ENCODE data around the gene IER2. TPM values are rescaled to one million over a fixed set of nuclear protein-coding genes. Genes with fewer than 3 reads are reported as not detected.

Gene IER2, protein sequence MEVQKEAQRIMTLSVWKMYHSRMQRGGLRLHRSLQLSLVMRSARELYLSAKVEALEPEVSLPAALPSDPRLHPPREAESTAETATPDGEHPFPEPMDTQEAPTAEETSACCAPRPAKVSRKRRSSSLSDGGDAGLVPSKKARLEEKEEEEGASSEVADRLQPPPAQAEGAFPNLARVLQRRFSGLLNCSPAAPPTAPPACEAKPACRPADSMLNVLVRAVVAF
- polyA plus RNA-seq (2013, experiment 1 of 4): 77.9 TPM
- 70.4 TPM for polyA plus RNA-seq (2013, experiment 2 of 4)
- 54.1 TPM for polyA plus RNA-seq (2013, experiment 3 of 4)
- polyA plus RNA-seq (2013, experiment 4 of 4): 54.6 TPM

DNA sequence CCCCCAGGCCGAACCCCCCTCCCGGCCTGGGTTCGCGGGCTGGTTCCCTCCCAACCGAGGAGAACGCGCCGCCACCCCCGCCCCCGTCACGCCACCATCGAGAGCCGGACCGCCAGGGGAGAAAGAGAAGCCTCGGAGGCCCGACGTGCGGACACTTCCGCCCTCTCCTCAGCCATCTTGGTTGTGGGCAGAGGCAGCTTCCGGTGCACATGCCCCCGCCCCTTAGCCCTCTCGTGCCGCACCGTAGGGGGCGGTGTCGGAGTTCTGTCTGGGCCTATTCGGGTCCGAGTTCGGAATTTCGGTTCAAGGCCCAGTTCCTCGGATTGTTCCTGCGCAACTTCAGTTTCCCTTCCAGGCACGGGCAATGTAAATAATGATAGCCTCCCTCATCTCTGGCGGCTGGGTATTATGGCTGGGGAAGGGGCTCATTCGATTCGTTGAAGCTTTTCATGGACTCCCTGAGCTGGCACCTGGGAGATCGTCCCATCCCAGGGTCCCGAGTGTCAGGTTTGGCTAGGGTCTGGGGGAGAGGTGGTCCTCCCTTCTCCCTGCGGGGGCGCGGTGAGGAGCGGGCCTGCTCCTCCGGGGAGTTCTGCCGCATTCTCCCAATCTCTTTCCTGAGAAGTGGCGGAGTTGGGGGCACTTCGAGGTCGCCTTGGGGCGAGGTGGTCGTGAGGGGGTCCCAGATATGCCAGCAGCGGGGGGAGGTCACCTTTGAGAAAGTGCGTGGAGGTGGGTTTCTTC lies at the start of gene IER2, which contains the start of gene STX10:
Gene IER2, plus strand, starts transcription at position 225 of the 744 bp plus-strand sequence. CDS start 2,776 bp downstream, outside the sequence.
Gene STX10, minus strand, starts transcription at position 189 of the 744 bp plus-strand sequence. CDS start 202 bp downstream, outside the sequence.
- WGBS, 2 experiments: 1% methylated on average over 50 to 51 of the region's 51 CpGs
- Histone ChIP-seq H3K4me1 (ENCODE audit: control insufficient read depth, insufficient read depth, low read length) (peaks cover 6% of the 10 kb centered on the region), H3K9me3 (ENCODE audit: control insufficient read depth, low read length) (no peaks in the 10 kb centered on the region), H3K36me3 (ENCODE audit: control insufficient read depth, insufficient read depth, low read length) (no peaks in the 10 kb centered on the region), H3K4me3 (ENCODE audit: insufficient read depth, low read depth, low read length) (peak within 1 kb of the TSS; percentile 89), H3K27ac (ENCODE audit: insufficient read depth, low read depth, low read length, poor library complexity, severe bottlenecking) (peak within 1 kb of the TSS; percentile 85), H3K27me3 (ENCODE audit: control insufficient read depth, insufficient read depth, low read length, poor library complexity, severe bottlenecking) (no peaks in the 10 kb centered on the region)

DNA sequence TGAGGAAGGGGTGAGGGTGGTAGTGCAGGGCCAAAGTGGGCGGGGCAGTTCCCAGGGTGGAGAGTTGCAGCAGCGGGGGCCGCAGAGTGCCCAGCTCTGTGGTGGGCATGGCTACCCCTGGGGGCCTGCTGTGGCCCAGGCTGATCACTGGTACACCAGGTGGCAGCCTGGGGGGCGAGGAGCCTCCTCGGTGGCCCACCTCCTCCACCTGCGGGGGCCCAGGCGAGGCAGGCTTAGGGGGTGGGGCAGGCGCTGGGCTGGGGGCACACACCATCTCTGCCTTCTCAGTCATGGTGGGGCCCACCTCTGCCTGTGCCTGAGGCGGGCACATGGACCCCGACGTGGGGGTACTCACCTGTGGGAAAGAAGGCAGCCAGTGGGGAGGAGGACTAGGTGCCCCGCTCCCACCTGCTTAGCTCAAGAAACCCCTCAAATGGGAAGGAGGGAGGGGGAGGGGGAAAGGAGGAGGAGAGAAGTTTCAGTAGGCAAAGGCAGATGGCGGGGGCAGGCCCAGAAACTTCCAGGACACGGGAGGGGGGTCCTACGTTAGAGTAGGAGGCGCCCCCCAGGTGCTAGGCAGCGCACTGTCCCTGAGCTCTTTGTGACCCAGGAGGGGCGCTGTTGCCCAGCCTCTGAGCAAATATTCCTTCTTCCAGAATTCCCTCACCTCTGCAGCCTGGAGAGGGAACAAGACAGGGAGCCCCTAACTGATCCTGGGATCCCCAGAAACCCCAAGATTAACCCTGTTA lies 49.2 kb upstream of the IER2 start:
- Histone ChIP-seq H3K9me3 (ENCODE audit: control insufficient read depth, low read length) (no peaks in the 10 kb centered on the region), H3K4me3 (ENCODE audit: insufficient read depth, low read depth, low read length) (no peak overlapping the region), H3K27me3 (ENCODE audit: control insufficient read depth, insufficient read depth, low read length, poor library complexity, severe bottlenecking) (peaks cover 74% of the 10 kb centered on the region), H3K27ac (ENCODE audit: insufficient read depth, low read depth, low read length, poor library complexity, severe bottlenecking) (no peak overlapping the region), H3K4me1 (ENCODE audit: control insufficient read depth, insufficient read depth, low read length) (no peaks in the 10 kb centered on the region), H3K36me3 (ENCODE audit: control insufficient read depth, insufficient read depth, low read length) (no peaks in the 10 kb centered on the region)
- WGBS, 2 experiments: 64 to 71% methylated on average over 18 of the region's 18 CpGs

GRCh38 chr19:13101590-13102415 lies 48.4 kb upstream of the IER2 start:
- 89 to 91% methylated on average over 7 of the region's 7 CpGs for WGBS, 2 experiments
- Histone ChIP-seq H3K4me3 (ENCODE audit: insufficient read depth, low read depth, low read length) (no peak overlapping the region), H3K27me3 (ENCODE audit: control insufficient read depth, insufficient read depth, low read length, poor library complexity, severe bottlenecking) (peaks cover 66% of the 10 kb centered on the region), H3K36me3 (ENCODE audit: control insufficient read depth, insufficient read depth, low read length) (no peaks in the 10 kb centered on the region), H3K9me3 (ENCODE audit: control insufficient read depth, low read length) (no peaks in the 10 kb centered on the region), H3K4me1 (ENCODE audit: control insufficient read depth, insufficient read depth, low read length) (no peaks in the 10 kb centered on the region), H3K27ac (ENCODE audit: insufficient read depth, low read depth, low read length, poor library complexity, severe bottlenecking) (no peak overlapping the region)

DNA sequence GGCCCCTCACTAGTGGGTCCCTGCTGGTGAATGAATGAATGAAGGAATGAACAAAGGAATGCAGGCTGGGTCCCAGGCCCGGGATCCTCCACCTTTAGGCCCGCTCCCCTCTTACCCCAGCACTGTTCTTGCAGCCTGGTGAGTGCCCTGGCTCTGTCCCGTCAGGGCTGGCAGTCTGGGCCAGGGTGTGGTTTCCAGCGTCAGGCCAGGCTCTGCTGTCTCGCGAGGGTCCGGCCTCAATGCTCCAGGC lies 47.9 kb upstream of the IER2 start:
- H3K27ac ChIP-seq (ENCODE audit: insufficient read depth, low read depth, low read length, poor library complexity, severe bottlenecking): no peak overlapping the region
- H3K9me3 ChIP-seq (ENCODE audit: control insufficient read depth, low read length): no peaks in the 10 kb centered on the region
- 31 to 35% methylated on average over 7 of the region's 7 CpGs for WGBS, 2 experiments
- no peak overlapping the region for H3K4me3 ChIP-seq (ENCODE audit: insufficient read depth, low read depth, low read length)
- no peaks in the 10 kb centered on the region for H3K4me1 ChIP-seq (ENCODE audit: control insufficient read depth, insufficient read depth, low read length)
- H3K36me3 ChIP-seq (ENCODE audit: control insufficient read depth, insufficient read depth, low read length): peaks cover 1% of the 10 kb centered on the region
- peaks cover 61% of the 10 kb centered on the region for H3K27me3 ChIP-seq (ENCODE audit: control insufficient read depth, insufficient read depth, low read length, poor library complexity, severe bottlenecking)

GRCh38 chr19:13102666-13103580 lies 47.3 kb upstream of the IER2 start, which contains the start of gene LYL1:
Gene LYL1 (minus strand): TSS chr19:13102858. CDS start chr19:13101171, 1,687 bp downstream.
- WGBS, 2 experiments: 13% methylated on average over 47 of the region's 47 CpGs
- H3K27ac ChIP-seq (ENCODE audit: insufficient read depth, low read depth, low read length, poor library complexity, severe bottlenecking): no peak within 1 kb of the TSS
- H3K27me3 ChIP-seq (ENCODE audit: control insufficient read depth, insufficient read depth, low read length, poor library complexity, severe bottlenecking): peaks cover 55% of the 10 kb centered on the region
- H3K4me1 ChIP-seq (ENCODE audit: control insufficient read depth, insufficient read depth, low read length): no peaks in the 10 kb centered on the region
- H3K9me3 ChIP-seq (ENCODE audit: control insufficient read depth, low read length): no peaks in the 10 kb centered on the region
- H3K36me3 ChIP-seq (ENCODE audit: control insufficient read depth, insufficient read depth, low read length): peaks cover 6% of the 10 kb centered on the region
- no peak within 1 kb of the TSS for H3K4me3 ChIP-seq (ENCODE audit: insufficient read depth, low read depth, low read length)

DNA sequence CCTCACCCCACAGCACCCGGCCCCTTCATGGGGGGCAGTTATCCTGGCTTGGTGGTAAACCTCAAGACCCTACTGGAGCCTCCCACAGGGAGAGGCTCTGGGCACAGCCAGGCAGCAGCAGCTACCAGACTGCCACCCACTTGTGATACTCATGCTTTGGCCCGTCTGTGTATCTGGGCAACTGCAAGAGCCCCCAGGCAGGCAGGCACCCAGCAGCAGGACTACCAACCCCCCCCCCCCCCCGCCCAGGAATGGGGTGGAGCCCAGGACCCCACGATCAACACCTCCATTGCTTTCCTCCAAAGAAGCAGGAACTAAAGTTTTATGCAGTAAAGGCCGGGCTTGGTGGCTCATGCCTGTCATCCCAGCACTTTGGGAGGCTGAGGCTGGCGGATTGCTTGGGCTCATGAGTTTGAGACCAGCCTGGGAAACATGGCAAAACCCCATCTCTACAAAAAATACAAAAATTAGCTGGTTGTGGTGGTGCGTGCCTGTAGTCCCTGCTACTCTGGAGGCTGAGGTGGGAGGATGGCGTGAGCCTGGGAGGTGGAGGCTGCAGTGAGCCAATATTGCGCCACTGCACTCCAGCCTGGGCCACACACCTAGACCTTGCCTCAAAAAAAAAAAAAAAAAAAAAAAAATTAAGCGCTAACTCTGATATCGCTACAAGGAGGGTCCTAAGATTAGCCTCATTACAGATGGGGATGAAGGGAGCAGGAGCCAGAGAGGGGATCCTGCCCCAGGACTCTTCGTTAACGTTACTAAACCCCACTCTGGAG lies 46.4 kb upstream of the IER2 start:
- no peaks in the 10 kb centered on the region for H3K9me3 ChIP-seq (ENCODE audit: control insufficient read depth, low read length)
- no peaks in the 10 kb centered on the region for H3K4me1 ChIP-seq (ENCODE audit: control insufficient read depth, insufficient read depth, low read length)
- peaks cover 46% of the 10 kb centered on the region for H3K27me3 ChIP-seq (ENCODE audit: control insufficient read depth, insufficient read depth, low read length, poor library complexity, severe bottlenecking)
- H3K27ac ChIP-seq (ENCODE audit: insufficient read depth, low read depth, low read length, poor library complexity, severe bottlenecking): no peak overlapping the region
- WGBS, 2 experiments: 90 to 91% methylated on average over 12 of the region's 13 CpGs
- H3K4me3 ChIP-seq (ENCODE audit: insufficient read depth, low read depth, low read length): no peak overlapping the region
- H3K36me3 ChIP-seq (ENCODE audit: control insufficient read depth, insufficient read depth, low read length): peaks cover 6% of the 10 kb centered on the region

DNA sequence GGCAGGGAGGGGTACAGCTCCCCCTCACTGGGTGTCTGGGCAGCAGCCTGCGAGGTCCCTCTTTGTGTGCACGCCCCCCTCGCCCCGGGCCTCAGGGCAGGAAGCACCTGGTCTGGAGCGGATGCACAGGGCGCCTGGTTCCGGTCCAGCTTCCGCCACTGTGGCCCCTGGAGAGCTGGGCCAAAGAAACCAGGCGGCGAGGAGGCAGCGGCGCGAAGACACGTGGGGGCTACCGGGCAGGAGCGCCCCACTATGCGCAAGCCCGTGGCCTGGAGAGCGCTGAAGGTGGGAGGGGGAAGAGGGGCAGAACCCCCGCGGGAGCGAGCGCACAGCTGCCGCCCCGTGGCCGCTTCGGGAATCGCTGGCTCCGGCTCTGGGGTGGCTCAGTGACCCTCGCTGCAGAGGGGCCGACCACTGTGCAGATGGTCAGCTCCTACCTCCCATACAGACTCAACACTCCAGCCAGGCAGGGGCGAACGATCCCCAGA lies 45.8 kb upstream of the IER2 start:
- no peak overlapping the region for H3K27ac ChIP-seq (ENCODE audit: insufficient read depth, low read depth, low read length, poor library complexity, severe bottlenecking)
- no peaks in the 10 kb centered on the region for H3K9me3 ChIP-seq (ENCODE audit: control insufficient read depth, low read length)
- WGBS, 2 experiments: 54 to 55% methylated on average over 33 of the region's 33 CpGs
- H3K4me3 ChIP-seq (ENCODE audit: insufficient read depth, low read depth, low read length): no peak overlapping the region
- peaks cover 40% of the 10 kb centered on the region for H3K27me3 ChIP-seq (ENCODE audit: control insufficient read depth, insufficient read depth, low read length, poor library complexity, severe bottlenecking)
- H3K36me3 ChIP-seq (ENCODE audit: control insufficient read depth, insufficient read depth, low read length): peaks cover 6% of the 10 kb centered on the region
- H3K4me1 ChIP-seq (ENCODE audit: control insufficient read depth, insufficient read depth, low read length): no peaks in the 10 kb centered on the region

DNA sequence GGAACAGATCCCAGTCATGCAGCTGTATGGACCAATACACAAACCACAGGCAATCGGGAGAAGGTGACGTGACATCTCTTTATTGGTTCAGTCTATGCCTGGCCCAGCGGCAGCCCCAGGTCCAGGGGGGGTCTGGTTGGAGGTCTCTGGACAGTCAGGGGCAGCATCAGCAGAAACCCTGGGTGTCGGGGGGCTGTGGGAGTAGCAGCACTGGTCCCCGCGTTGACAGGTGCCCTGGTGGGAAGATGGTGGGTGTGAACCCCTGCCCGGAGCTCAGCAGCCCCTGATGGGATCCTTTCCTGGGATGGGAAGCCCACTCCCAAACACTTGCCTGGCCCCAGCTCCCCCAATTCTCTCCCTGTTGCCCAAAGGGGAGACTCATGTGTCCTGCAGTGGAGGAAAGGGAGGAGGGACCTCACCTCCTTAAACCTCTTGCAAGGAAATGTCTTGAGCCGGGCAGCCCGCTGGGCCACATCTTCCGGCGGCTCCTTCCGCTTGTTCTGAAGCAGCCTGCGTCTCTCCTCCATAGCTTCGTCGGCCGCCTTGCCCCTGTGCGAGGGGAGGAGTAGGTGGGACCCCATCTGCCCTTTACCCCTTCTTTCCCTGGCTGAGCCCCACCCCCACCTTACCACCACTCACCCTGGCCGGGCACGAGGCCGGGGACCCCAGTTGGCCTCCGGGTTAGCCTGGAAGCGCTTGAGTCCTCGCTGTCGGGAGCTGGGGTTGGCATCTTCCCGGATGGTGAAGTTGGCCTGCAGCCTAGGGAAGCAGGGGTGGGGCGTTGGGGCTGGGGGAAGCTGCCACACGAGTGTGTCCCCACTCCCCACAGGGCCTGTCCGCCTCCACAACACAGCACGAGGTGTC lies 45.1 kb upstream of the IER2 start:
- no peaks in the 10 kb centered on the region for H3K9me3 ChIP-seq (ENCODE audit: control insufficient read depth, low read length)
- WGBS, 2 experiments: 95 to 96% methylated on average over 29 of the region's 29 CpGs
- no peak overlapping the region for H3K4me3 ChIP-seq (ENCODE audit: insufficient read depth, low read depth, low read length)
- H3K27me3 ChIP-seq (ENCODE audit: control insufficient read depth, insufficient read depth, low read length, poor library complexity, severe bottlenecking): peaks cover 33% of the 10 kb centered on the region
- H3K36me3 ChIP-seq (ENCODE audit: control insufficient read depth, insufficient read depth, low read length): peaks cover 6% of the 10 kb centered on the region
- no peak overlapping the region for H3K27ac ChIP-seq (ENCODE audit: insufficient read depth, low read depth, low read length, poor library complexity, severe bottlenecking)
- no peaks in the 10 kb centered on the region for H3K4me1 ChIP-seq (ENCODE audit: control insufficient read depth, insufficient read depth, low read length)

All from ectodermal cell (in vitro differentiated cells).